ENCODE measurements around the gene NXPE3. TPM values are rescaled to one million over a fixed set of nuclear protein-coding genes. Genes with fewer than 3 reads are reported as not detected.
"Not testable (repeated sequence)": the region's sequence is repeated elsewhere in the genome, so short reads cannot be mapped to it uniquely, and the experiment has no call there.

Gene NXPE3
- total RNA-seq, 1 donor = 11.2 TPM

DNA sequence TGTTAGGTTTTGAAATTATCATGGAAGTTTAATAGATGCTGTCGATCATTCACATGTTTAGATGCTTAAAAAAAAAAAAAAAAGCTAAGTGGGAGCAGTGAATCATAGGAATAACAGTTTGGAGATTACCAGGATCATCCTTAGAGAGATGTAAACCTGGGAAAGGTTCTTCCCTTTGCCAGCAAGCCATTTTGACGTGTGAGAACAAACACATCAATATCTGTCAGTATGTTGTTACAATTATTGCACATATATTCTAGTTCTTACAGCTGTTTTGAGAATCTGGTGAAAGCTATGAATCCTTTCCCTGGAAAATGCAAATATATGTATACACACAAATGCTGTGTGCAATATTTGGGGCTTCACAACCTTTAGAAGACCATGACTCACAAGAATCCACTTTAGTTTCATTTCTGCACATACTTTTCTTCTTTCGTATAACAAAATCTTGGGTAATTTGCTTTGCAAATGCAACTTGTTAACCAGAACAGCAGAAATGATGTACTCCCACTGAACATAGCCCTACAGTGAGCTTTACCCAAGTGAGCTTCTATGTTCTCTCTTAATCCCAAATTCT lies 82.3 kb downstream of the NXPE3 start:
- DNase-seq (ENCODE audit: insufficient read length, low spot score, missing footprints) = no peak
- peaks cover 65% of the 10 kb centered on the region for H3K36me3 ChIP-seq (ENCODE audit: insufficient read depth, low read length)

DNA sequence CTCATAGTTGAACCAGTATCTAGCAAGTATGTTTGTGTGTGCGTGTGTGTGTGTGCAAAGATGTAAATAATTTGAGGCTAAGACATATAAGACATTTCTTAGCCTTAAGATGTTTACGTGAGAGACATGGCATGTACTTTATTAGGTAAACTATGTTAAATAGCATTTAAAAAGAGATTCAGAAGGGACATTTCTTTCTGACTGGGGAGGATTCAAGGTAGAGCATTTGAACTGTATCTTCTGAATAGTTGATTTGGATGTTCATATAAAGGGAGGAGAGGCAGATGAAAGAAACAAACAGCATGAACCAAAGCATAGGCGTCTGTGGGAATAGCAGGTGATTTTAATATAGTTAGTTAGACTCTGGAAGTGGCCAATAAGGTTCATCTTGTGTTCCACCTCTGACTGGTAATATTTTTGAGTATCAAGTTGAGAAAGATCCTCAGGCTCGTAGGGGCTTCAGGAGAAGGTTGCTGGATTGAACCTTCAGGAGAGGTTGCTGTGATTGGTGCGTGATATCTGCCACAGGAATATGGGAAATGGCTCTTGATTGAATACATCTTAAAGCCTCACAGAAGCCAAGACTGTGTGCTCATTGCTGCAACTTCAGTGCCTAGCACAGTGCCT lies 82.9 kb downstream of the NXPE3 start:
- peaks cover 59% of the 10 kb centered on the region for H3K36me3 ChIP-seq (ENCODE audit: insufficient read depth, low read length)
- H3K27me3 ChIP-seq (ENCODE audit: insufficient read depth, low read length) = no peaks in the 10 kb centered on the region
- no peak overlapping the region for H2AFZ ChIP-seq (ENCODE audit: low read length)
- H3K4me3 ChIP-seq (ENCODE audit: insufficient read depth, low read length) = no peak overlapping the region
- peaks cover 11% of the 10 kb centered on the region for H3K4me1 ChIP-seq (ENCODE audit: insufficient read depth, low read length)
- H3K9me3 ChIP-seq (ENCODE audit: low read depth, low read length) = no peaks in the 10 kb centered on the region
- peaks cover 14% of the 10 kb centered on the region for H4K20me1 ChIP-seq (ENCODE audit: insufficient read depth, low read length)
- DNase-seq (ENCODE audit: insufficient read length, low spot score, missing footprints) = no peak
- TF ChIP-seq, protein P1, sequence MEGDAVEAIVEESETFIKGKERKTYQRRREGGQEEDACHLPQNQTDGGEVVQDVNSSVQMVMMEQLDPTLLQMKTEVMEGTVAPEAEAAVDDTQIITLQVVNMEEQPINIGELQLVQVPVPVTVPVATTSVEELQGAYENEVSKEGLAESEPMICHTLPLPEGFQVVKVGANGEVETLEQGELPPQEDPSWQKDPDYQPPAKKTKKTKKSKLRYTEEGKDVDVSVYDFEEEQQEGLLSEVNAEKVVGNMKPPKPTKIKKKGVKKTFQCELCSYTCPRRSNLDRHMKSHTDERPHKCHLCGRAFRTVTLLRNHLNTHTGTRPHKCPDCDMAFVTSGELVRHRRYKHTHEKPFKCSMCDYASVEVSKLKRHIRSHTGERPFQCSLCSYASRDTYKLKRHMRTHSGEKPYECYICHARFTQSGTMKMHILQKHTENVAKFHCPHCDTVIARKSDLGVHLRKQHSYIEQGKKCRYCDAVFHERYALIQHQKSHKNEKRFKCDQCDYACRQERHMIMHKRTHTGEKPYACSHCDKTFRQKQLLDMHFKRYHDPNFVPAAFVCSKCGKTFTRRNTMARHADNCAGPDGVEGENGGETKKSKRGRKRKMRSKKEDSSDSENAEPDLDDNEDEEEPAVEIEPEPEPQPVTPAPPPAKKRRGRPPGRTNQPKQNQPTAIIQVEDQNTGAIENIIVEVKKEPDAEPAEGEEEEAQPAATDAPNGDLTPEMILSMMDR (IDR thresholded peaks at IDR 0.05; ENCODE audit: extremely low read depth, low read depth, low read length) = no peak
- peak overlapping the region; percentile 23 for H3K27ac ChIP-seq (ENCODE audit: low read depth, low read length)
- no peak overlapping the region for H3K4me2 ChIP-seq (ENCODE audit: insufficient read depth, low read length)
- H3K79me2 ChIP-seq (ENCODE audit: insufficient read depth, low read length) = peaks cover 2% of the 10 kb centered on the region

More for the DNA sequence above, 82.3 kb downstream of the NXPE3 start:
- no peak overlapping the region for H3K4me3 ChIP-seq (ENCODE audit: insufficient read depth, low read length)
- no peak overlapping the region for H2AFZ ChIP-seq (ENCODE audit: low read length)
- TF ChIP-seq, protein P1 (IDR thresholded peaks at IDR 0.05; ENCODE audit: extremely low read depth, low read depth, low read length) = no peak
- no peak overlapping the region for H3K4me2 ChIP-seq (ENCODE audit: insufficient read depth, low read length)
- no peaks in the 10 kb centered on the region for H3K27me3 ChIP-seq (ENCODE audit: insufficient read depth, low read length)
- H4K20me1 ChIP-seq (ENCODE audit: insufficient read depth, low read length) = peaks cover 14% of the 10 kb centered on the region
- H3K9me3 ChIP-seq (ENCODE audit: low read depth, low read length) = no peaks in the 10 kb centered on the region
- peaks cover 2% of the 10 kb centered on the region for H3K79me2 ChIP-seq (ENCODE audit: insufficient read depth, low read length)
- peaks cover 11% of the 10 kb centered on the region for H3K4me1 ChIP-seq (ENCODE audit: insufficient read depth, low read length)
- no peak overlapping the region for H3K27ac ChIP-seq (ENCODE audit: low read depth, low read length)

DNA sequence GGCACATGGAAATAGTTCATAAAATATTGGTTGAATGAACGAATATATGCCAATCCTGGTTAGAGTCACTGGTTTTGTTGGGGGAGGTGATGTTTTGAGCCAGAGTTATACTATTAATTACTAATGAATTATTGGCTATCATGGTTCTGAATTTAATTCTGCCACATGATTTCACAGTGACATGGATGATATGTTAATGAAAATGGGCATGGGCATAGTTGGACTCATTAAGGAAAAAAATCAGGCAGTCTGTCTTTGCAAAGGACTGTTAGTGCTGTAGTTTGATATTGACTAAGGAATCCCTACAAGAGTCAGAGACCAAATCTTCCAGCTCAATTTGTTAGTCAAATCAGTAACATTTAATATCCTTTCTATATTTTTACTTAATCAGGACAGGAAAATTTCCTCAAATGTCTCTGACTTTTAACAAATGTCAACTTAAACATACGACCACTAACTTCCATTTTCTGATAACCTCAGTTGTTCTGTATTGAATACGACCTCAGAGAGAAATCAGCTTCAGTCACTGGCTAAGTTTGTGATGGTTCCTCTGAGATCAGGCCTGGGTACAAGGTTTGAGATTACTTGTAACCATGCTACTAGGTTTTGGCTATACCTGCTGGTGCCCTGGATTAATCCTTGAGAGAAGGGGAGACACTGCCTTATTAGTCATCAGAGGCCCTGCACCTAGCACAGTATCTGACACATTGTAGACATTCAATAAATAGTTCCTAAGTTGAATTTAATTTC lies 83.6 kb downstream of the NXPE3 start:
- Histone ChIP-seq H3K27me3 (ENCODE audit: insufficient read depth, low read length) (no peaks in the 10 kb centered on the region), H4K20me1 (ENCODE audit: insufficient read depth, low read length) (peaks cover 7% of the 10 kb centered on the region), H3K9me3 (ENCODE audit: low read depth, low read length) (no peaks in the 10 kb centered on the region), H3K4me2 (ENCODE audit: insufficient read depth, low read length) (no peak overlapping the region), H3K36me3 (ENCODE audit: insufficient read depth, low read length) (peaks cover 52% of the 10 kb centered on the region), H3K27ac (ENCODE audit: low read depth, low read length) (peak overlapping the region; percentile 23), H3K4me3 (ENCODE audit: insufficient read depth, low read length) (no peak overlapping the region), H2AFZ (ENCODE audit: low read length) (no peak overlapping the region), H3K79me2 (ENCODE audit: insufficient read depth, low read length) (no peaks in the 10 kb centered on the region), H3K4me1 (ENCODE audit: insufficient read depth, low read length) (peaks cover 6% of the 10 kb centered on the region)
- DNase-seq (ENCODE audit: insufficient read length, low spot score, missing footprints) = no peak
- TF ChIP-seq, protein P1 (IDR thresholded peaks at IDR 0.05; ENCODE audit: extremely low read depth, low read depth, low read length) = no peak

DNA sequence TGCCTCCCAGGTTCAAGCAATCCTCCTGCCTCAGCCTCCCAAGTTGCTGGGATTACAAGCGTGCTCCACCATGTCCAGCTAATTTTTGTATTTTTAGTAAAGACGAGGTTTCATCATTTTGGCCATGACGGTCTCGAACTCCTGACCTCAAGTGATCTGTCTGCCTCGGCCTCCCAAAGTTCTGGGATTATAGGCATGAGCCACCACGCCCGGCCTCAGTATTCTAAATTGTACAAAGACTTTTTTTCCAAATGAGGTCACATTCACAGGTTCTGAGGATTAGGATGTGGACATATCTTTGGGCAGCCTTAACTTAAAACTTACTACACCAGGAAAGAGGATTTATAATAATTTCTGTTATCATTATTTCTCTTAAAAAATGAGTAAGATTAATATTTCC lies 85.9 kb downstream of the NXPE3 start:
- H3K4me3 ChIP-seq (ENCODE audit: insufficient read depth, low read length); H3K27me3 ChIP-seq (ENCODE audit: insufficient read depth, low read length); H3K9me3 ChIP-seq (ENCODE audit: low read depth, low read length); H2AFZ ChIP-seq (ENCODE audit: low read length); H3K79me2 ChIP-seq (ENCODE audit: insufficient read depth, low read length); DNase-seq (ENCODE audit: insufficient read length, low spot score, missing footprints); H4K20me1 ChIP-seq (ENCODE audit: insufficient read depth, low read length); H3K4me2 ChIP-seq (ENCODE audit: insufficient read depth, low read length); H3K27ac ChIP-seq (ENCODE audit: low read depth, low read length): not testable (repeated sequence)
- H3K4me1 ChIP-seq (ENCODE audit: insufficient read depth, low read length) = peaks cover 12% of the 10 kb centered on the region
- peaks cover 29% of the 10 kb centered on the region for H3K36me3 ChIP-seq (ENCODE audit: insufficient read depth, low read length)
